ENCODE data around the gene NEURL1. TPM values are rescaled to one million over a fixed set of nuclear protein-coding genes. Genes with fewer than 3 reads are reported as not detected.

The NEURL1 gene
- total RNA-seq, 1 experiment from 2014 or later = 1.7 TPM

DNA sequence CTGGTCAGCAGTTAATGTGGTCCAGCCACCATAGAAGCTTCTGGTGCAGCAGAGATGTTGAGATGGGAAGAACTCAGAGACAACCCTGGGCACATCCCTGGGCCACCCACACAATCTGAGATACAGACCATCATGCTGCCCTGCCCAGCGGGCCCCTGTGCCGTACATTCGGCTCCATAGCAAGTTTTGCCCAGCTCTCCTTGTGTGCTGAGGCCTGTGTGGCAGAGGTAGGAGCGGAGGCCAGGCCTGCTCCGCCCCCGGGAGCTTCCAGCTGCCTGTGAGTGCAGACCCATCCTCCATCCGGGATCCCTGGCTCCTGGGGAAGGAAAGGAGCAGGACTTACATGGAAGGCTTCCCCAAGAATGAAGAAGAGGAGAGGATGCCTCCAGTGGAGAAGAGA, 140.3 kb downstream of the NEURL1 start:
- TF ChIP-seq CTCF (conservative IDR thresholded peaks at IDR 0.05; ENCODE audit: low read depth, low read length) = no peak
- TF ChIP-seq EZH2 (IDR thresholded peaks at IDR 0.05; ENCODE audit: low read length, unreplicated experiment) = no peak
- no peak for TF ChIP-seq EZH2phosphoT487 (IDR thresholded peaks at IDR 0.05; ENCODE audit: borderline replicate concordance, low read length)
- CTCF ChIA-PET = no interaction called here
- no peaks in the 10 kb centered on the region for H3K27me3 ChIP-seq (ENCODE audit: low read length)
- no peaks in the 10 kb centered on the region for H4K20me1 ChIP-seq (ENCODE audit: low read length)
- DNase-seq = no peak
- no peaks in the 10 kb centered on the region for H3K9me3 ChIP-seq (ENCODE audit: low read length)
- no peak overlapping the region for H2AFZ ChIP-seq (ENCODE audit: low read length)
- H3K36me3 ChIP-seq (ENCODE audit: low read depth, low read length) = no peaks in the 10 kb centered on the region
- no peak for ATAC-seq
- intact Hi-C loops (cut with micrococcal nuclease) = no loop called here
- no peak overlapping the region for H3K4me3 ChIP-seq (ENCODE audit: low read length)
- no peaks in the 10 kb centered on the region for H3K9me2 ChIP-seq (replicated peaks; ENCODE audit: low read length)
- no peak overlapping the region for H3K27ac ChIP-seq (ENCODE audit: low read length)
- no TSS peak for BruUV-seq (replicated peaks)
- no peaks in the 10 kb centered on the region for H3F3A ChIP-seq (ENCODE audit: low read length, unreplicated experiment)
- no peak overlapping the region for H3K4me2 ChIP-seq (ENCODE audit: low read length)
- no peaks in the 10 kb centered on the region for H3K4me1 ChIP-seq (ENCODE audit: insufficient read depth, low read length)
- H3K9ac ChIP-seq (ENCODE audit: low read length) = no peak overlapping the region
- POLR2A ChIA-PET (ENCODE audit: unreplicated experiment) = no interaction called here
- no peaks in the 10 kb centered on the region for H3K79me2 ChIP-seq (ENCODE audit: low read length)

GRCh38 chr10:103635580-103635979, 142.1 kb downstream of the NEURL1 start:
- H2AFZ ChIP-seq (ENCODE audit: low read length) = no peak overlapping the region
- no peaks in the 10 kb centered on the region for H4K20me1 ChIP-seq (ENCODE audit: low read length)
- no peaks in the 10 kb centered on the region for H3K9me3 ChIP-seq (ENCODE audit: low read length)
- TF ChIP-seq EZH2 (IDR thresholded peaks at IDR 0.05; ENCODE audit: low read length, unreplicated experiment) = no peak
- TF ChIP-seq EZH2phosphoT487 (IDR thresholded peaks at IDR 0.05; ENCODE audit: borderline replicate concordance, low read length) = no peak
- no peak for TF ChIP-seq CTCF (conservative IDR thresholded peaks at IDR 0.05; ENCODE audit: low read depth, low read length)
- BruUV-seq (replicated peaks) = no TSS peak
- no peak for ATAC-seq
- H3K4me2 ChIP-seq (ENCODE audit: low read length) = no peak overlapping the region
- ChIA-PET CTCF (no interaction called here), POLR2A (ENCODE audit: unreplicated experiment) (no interaction called here)
- no peaks in the 10 kb centered on the region for H3K79me2 ChIP-seq (ENCODE audit: low read length)
- no peaks in the 10 kb centered on the region for H3K27me3 ChIP-seq (ENCODE audit: low read length)
- no peaks in the 10 kb centered on the region for H3K4me1 ChIP-seq (ENCODE audit: insufficient read depth, low read length)
- H3K9me2 ChIP-seq (replicated peaks; ENCODE audit: low read length) = no peaks in the 10 kb centered on the region
- intact Hi-C loops (cut with micrococcal nuclease) = no loop called here
- no peak for DNase-seq
- H3K4me3 ChIP-seq (ENCODE audit: low read length) = no peak overlapping the region
- H3K36me3 ChIP-seq (ENCODE audit: low read depth, low read length) = no peaks in the 10 kb centered on the region
- no peak overlapping the region for H3K9ac ChIP-seq (ENCODE audit: low read length)
- H3K27ac ChIP-seq (ENCODE audit: low read length) = no peak overlapping the region
- no peaks in the 10 kb centered on the region for H3F3A ChIP-seq (ENCODE audit: low read length, unreplicated experiment)

DNA sequence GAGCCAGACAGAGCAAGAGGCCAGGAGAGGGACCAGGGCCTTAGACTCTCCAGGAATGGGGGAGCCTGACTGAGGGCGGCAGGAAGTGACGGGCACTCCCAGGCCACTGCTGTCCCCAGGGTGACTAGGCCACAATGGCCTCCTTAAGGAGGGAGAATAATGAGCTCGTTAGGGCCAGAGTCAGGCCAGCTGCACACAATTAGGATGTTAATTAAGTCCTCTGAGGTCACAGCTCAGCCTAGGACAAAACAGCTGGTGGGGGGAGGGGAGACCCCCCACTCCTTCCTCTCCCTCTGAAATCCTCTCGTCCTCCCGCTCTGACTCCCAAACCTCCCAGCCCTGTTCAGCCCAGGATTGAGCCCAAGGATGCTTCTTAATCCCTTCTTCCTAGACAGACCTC, 143.0 kb downstream of the NEURL1 start:
- POLR2A ChIA-PET (ENCODE audit: unreplicated experiment) = no interaction called here
- Histone ChIP-seq H4K20me1 (ENCODE audit: low read length) (no peaks in the 10 kb centered on the region), H3K27me3 (ENCODE audit: low read length) (no peaks in the 10 kb centered on the region), H3K27ac (ENCODE audit: low read length) (no peak overlapping the region), H3K4me2 (ENCODE audit: low read length) (no peak overlapping the region), H3K9me2 (replicated peaks; ENCODE audit: low read length) (no peaks in the 10 kb centered on the region), H2AFZ (ENCODE audit: low read length) (no peak overlapping the region), H3K4me3 (ENCODE audit: low read length) (no peak overlapping the region), H3K4me1 (ENCODE audit: insufficient read depth, low read length) (no peaks in the 10 kb centered on the region), H3K9me3 (ENCODE audit: low read length) (no peaks in the 10 kb centered on the region), H3K9ac (ENCODE audit: low read length) (no peak overlapping the region), H3F3A (ENCODE audit: low read length, unreplicated experiment) (no peaks in the 10 kb centered on the region), H3K36me3 (ENCODE audit: low read depth, low read length) (no peaks in the 10 kb centered on the region), H3K79me2 (ENCODE audit: low read length) (no peaks in the 10 kb centered on the region)
- CTCF ChIA-PET = no interaction called here
- DNase-seq = no peak
- ATAC-seq = no peak
- no peak for TF ChIP-seq CTCF (conservative IDR thresholded peaks at IDR 0.05; ENCODE audit: low read depth, low read length)
- TF ChIP-seq EZH2phosphoT487 (IDR thresholded peaks at IDR 0.05; ENCODE audit: borderline replicate concordance, low read length) = no peak
- no peak for TF ChIP-seq EZH2 (IDR thresholded peaks at IDR 0.05; ENCODE audit: low read length, unreplicated experiment)
- BruUV-seq (replicated peaks) = no TSS peak
- intact Hi-C loops (cut with micrococcal nuclease) = no loop called here

Data from PC-3 (cell line).